HG03103 (cell line): Measurements from ENCODE around the gene CYREN.

Experiments
- ATAC-seq: cut with Tn5 transposase; IDR thresholded peaks from one replicate; pipeline ENCODE4 v1.9.1; 2021; ENCODE audit warnings: low read depth; ENCODE audit not compliant: unreplicated experiment

The CYREN gene

DNA sequence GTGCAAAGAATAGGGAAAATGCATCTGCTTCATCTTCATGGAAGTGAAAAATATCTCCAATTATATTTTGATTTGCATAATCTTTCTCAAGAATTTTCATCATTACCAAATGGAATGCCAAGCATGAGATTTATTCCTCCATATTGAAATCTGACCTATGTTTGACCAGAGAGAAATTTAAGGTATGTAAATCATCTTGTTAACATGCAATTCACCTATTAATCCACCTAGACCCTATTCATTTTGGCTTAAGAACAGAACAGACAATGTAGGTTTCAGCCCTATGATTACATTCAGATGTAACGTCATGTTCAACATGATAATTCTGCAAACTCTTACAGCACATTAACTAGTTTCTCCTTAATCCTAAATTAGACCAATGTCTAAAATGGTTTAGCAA, 53.4 kb downstream of the CYREN start:
- ATAC-seq: no peak
